ENCODE data around the gene NKX1-1.

DNA sequence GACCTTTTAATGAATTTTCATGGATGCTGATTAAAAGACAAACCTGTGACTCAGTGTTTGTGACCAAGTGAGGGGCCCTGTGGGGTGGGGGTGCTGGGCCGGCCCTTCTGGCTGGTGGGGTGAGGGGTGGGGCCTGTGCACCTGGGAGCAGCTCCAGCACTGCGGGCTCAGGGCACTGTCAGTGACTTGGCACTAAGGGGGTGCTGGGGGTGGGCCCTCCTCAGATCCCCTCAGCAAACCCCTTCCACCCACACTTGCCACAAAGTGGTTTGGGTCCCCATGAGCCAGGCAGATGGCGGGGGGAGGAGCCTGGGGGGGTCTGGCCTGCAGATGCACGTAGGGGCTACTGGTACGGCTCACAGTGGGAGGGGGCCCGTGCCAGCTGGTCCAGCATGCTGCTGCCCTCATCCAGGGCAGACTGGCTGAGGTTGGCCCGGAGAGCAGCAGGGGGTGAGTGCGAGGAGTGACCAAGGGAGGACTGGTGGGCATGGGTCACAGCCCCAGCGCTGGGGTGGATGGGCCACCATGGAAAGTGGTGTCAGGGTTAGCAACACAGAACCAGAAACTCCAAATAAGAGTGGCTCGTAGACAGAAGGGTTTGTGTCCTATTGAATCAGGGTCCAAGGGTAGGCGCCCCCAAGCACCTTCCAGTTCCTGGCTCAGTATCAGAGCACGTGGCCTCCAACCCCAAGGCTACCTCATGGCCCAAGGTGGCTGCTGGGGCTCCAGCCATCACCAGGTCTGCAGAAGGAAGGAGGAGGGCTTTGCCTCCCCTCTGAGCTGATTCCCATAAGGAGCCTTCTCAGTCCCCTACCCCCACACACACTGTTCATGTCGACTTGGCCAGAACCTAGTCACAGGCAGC, 10.1 kb downstream of the NKX1-1 start:
- TF ChIP-seq, protein P1, sequence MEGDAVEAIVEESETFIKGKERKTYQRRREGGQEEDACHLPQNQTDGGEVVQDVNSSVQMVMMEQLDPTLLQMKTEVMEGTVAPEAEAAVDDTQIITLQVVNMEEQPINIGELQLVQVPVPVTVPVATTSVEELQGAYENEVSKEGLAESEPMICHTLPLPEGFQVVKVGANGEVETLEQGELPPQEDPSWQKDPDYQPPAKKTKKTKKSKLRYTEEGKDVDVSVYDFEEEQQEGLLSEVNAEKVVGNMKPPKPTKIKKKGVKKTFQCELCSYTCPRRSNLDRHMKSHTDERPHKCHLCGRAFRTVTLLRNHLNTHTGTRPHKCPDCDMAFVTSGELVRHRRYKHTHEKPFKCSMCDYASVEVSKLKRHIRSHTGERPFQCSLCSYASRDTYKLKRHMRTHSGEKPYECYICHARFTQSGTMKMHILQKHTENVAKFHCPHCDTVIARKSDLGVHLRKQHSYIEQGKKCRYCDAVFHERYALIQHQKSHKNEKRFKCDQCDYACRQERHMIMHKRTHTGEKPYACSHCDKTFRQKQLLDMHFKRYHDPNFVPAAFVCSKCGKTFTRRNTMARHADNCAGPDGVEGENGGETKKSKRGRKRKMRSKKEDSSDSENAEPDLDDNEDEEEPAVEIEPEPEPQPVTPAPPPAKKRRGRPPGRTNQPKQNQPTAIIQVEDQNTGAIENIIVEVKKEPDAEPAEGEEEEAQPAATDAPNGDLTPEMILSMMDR (IDR thresholded peaks at IDR 0.05) = no peak
- TF ChIP-seq POLR2A (IDR thresholded peaks at IDR 0.05) = no peak
